HG03039 (cell line): Measurements from ENCODE around the gene RAB4A.

Source experiments
- ATAC-seq: cut with Tn5 transposase; IDR thresholded peaks from one replicate; pipeline ENCODE4 v1.9.1; 2021; ENCODE audit warnings: mild to moderate bottlenecking, moderate library complexity; ENCODE audit not compliant: unreplicated experiment

Gene RAB4A

GRCh38 chr1:229243638-229244037 lies 27.3 kb upstream of the RAB4A start:
- no peak for ATAC-seq

DNA sequence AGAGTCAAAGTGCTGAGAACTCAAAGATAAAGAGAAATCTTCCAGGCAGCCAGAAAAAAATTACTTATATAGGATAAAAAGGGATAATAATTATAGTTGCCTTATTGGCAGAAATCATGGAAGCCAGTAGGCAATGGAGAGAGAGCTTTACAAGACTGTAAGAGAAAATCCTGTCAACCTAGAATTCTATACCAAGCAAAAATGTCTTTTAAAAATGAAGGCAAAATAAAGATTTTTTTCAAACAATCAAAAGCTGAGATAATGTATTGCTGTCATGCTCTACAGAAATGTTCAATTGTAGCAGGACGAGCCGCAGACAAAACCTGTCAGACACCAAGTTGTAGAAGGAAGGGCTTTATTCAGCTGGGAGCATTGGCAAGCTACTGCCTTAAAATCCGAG lies 26.8 kb upstream of the RAB4A start:
- no peak for ATAC-seq

- no peak for ATAC-seq
These were observed 23.0 kb upstream of the RAB4A start for GRCh38 chr1:229247871-229248270.

DNA sequence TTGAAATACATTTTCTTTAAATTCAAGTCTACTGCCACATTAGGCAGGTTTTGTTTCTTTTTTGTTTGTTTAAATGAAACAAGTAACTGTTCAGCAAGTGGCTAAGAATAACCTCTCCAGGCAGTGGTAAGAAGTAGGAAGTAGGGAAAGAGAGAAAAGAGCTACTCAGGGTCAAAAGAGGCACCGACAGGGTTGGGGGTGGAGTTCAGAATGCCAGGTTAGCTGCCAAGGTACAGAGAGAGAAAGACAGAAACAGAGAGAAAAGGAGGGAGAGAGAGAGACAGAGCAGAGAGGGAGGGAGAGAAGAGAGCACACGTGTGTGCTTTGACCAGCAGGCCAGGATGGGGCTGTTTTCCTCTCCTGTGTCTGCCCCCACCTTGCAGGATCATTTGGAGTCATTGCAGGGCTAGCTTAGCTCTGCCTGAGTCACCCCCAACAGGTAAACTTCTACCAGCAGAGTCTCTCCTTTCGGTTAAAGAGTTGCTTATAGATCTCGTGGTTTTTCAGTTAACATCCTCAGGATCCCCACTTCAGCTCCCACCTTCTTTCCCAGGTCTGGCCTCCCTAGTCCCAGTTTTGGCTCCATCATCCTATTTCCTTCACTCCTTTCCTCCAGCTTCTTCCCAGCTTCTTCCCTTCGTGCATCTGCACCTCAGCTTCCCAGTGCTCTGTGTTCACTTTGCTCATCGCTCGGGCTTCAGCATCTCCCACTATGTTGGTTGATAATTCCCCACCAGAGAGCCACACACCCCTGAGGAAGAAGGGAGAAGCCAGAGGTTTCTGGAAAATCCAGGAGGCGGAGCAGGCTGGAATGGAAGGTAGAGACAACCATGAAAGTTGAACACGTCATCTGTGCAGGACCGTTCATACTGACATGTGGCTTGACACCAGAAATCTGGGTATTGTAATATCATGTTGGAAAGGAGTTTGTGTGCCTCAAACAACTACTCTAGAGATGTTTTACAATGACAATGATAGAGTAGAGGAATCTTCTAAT lies 21.8 kb upstream of the RAB4A start:
- no peak for ATAC-seq

DNA sequence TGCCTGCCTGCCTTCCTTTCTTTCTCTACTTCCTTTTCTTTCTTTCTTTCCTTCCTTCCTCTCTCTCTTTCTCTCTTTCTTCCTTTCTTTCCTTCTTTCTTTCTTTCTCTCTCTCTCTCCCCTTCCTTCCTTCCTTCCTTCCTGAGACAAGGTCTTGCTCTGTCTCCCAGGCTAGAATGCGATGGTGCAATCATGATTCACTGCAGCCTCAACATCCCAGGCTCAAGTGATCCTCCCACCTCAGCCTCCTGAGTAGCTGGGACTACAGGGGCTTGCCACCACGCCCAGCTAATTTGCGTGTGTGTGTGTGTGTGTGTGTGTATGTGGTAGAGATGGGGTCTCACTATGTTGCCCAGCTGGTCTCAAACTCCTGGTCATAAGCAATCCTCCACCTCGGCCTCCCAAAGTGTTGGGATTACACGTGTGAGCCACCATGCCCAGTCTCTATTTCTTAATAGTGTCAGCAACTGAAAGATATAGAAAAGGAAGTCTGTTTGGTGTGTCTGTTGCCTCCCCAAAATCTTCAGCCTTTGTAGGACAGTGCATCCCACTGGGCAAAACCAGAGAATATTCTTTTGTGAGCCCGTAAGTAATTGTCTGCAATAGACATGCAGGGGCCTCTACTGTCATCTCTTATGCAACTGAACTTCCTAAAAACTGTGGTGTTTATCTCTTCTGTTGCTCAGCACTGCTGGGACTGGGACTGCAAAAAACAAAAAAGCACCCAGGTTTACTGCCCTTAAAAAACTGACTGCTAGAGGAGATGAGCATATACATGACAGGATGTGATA lies 20.9 kb upstream of the RAB4A start:
- no peak for ATAC-seq

DNA sequence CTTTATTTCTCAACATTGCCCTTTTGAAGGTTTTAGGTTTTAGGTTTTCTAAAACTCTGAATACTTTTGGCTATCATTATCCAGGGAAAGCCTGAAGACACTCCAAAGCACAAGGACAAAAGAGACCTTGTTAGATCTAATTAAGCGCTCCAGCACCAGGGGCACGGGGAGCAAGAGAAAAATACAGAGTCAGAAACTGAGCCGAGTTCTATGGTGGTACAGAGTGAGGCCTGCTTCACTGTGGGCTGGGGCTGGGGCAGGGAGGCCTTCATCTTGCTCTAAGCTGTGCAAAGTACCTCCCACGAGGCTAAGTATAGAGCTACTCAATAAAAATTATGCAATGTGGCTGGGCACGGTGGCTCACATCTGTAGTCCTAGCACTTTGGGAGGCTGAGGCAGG lies 19.7 kb upstream of the RAB4A start:
- no peak for ATAC-seq

GRCh38 chr1:229252228-229252984 lies 18.5 kb upstream of the RAB4A start:
- no peak for ATAC-seq

DNA sequence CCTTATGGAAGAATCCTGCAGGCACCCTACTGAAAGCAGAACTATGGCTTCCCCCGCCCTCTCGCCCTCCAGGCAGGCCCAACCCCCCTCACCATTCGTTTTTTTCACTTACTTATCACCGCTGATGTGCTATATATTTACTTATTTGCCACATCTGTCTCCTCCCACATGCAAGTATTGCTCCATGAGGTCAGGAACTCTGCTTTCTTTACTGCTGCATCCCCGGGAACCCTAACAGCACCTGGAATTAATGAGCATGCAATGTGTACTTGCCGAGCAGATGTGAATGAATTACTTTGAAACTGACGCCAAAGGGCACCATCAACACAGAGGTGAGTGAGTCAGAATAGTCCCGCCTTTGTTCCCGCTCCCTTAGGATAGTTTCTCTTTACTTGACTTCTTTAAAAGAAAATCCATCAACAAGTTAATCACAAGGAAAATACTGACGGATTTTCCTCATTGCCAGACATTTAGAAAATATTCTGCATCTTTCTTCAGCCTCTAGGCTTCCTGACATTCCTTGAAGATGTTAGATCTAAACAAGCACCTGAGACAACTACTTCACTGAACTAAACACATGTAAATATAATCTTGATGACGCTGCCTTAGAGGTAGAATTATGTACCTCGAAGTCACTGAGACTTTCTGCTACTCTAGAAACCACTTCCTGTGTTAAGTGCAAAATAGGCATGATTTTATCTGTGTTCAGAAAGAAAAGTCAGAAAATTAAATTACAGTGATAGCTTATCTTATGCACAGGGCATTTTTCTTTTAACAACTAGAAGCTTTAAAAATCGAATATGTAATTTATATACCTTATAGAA lies 17.5 kb upstream of the RAB4A start:
- ATAC-seq: no peak

GRCh38 chr1:229254910-229255541 lies 15.9 kb upstream of the RAB4A start:
- no peak for ATAC-seq

DNA sequence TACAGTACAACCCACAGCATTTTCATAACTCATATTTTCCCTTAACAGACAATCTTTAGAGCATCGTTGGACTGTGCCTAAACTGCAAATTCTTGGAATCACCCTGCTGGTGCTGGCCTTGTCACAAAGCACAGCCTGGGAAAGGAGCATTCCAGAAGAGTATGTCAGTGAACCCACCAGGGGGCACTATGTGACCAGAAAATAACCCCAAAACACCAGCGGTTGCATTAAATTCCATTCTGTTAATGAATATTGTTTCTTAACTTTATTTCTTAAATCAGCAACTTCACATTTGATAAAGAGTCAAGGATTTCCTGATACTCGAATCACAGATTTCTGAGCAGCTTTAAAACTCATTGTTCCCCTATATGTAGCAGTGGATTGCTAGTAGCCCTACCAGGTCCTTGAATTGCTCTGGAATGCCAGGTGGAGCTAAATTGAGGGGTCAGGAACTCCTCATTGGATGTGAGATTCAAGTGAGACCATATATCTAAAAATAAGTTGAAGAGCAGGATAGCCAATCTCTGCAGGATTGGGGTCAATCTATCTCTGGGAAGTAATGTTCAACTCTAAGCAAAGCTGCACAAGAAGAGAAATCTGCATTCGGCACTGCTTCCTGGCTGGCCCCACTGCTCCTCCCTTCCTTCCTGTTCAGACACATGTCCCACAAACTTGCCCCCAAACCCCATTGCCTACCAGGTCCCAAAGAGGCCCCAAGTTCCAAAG lies 12.7 kb upstream of the RAB4A start:
- no peak for ATAC-seq

- no peak for ATAC-seq
These were observed 12.2 kb upstream of the RAB4A start for GRCh38 chr1:229258757-229259060.

DNA sequence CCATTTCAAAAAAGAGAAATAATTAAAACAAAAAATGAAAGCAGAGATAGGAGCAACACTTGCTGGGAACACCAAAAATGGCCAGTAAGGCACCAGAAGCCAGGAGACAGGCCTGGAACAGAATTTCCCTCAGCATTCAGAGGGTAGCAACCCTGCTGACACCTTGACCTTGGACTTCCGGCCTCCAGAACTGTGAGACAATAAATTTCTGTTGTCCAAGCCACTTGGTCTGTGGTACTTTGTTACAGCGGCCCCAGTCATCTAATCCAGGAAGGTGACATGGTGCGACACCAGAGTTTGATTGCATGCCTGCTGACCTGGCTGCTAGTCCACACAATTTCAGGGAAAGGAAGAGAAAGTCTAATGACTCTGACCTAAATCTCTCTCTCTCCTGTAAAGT lies 10.6 kb upstream of the RAB4A start:
- ATAC-seq: no peak

GRCh38 chr1:229262239-229262638 lies 8.7 kb upstream of the RAB4A start:
- no peak for ATAC-seq

- ATAC-seq: no peak
These were observed 7.7 kb upstream of the RAB4A start for GRCh38 chr1:229263254-229263653.

- no peak for ATAC-seq
These were observed 6.8 kb upstream of the RAB4A start for GRCh38 chr1:229264068-229264467.

- ATAC-seq: no peak
These were observed 6.4 kb upstream of the RAB4A start for GRCh38 chr1:229264487-229264886.

- ATAC-seq: no peak
These were observed 4.6 kb upstream of the RAB4A start for GRCh38 chr1:229266274-229266673.

DNA sequence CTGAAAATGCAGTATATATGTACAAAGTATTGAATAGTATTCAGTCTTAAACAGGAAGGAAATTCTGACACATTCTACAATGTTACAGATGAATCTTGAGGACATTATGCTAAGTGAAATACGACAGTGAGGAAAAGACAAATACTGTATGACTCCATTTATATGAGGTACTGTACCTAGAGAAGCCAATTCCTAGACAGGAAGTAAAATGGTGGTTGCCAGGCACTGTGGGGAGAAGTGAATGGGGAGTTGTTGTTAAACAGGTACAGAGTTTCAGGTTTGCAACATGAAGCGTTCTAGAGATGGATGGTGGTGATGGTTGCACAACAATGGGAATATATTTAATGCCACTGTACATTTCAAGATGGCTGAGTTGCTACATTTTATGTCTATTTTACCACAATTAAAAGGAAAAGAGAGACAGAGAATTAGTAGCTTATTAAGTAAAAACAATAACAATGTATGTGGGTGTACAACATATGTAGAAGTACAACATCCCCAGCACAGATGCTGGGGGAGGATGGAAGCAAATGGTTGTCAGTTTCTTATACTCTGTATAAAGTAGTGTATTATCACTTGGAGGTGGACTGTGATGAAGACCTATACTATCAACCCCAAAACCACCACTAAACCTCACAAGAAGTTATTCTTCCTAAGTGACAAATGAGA lies 3.9 kb upstream of the RAB4A start:
- ATAC-seq: no peak

DNA sequence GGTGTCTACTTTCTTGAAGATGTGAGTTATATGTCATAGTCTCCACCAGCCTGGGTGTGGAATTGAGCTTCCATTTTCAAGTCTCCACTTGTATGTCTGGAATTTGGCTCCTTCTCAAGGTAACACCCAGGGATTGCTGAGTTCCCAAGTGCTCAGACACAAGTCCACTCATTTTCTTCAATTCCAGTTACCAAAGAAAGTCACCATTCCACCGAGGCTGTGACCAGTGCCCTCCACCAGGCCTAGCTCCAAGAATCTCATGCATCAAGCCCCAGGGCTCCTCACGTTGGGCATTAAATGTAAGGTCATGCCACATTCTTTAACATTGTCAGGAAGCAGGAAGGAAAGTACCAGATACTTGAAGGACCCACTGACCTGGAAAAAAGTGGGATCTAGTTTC lies 2.4 kb upstream of the RAB4A start:
- no peak for ATAC-seq
